Ammon's horn (tissue), 1 donor: ENCODE data around the gene YPEL2.
"Not testable (repeated sequence)": the region's sequence is repeated elsewhere in the genome, so short reads cannot be mapped to it uniquely, and the experiment has no call there.

Source experiments
- DNase-seq: peaks from one replicate; pipeline ENCODE4 v3.0.0-alpha.2; 2016; ENCODE audit warnings: low spot score

The YPEL2 gene

DNA sequence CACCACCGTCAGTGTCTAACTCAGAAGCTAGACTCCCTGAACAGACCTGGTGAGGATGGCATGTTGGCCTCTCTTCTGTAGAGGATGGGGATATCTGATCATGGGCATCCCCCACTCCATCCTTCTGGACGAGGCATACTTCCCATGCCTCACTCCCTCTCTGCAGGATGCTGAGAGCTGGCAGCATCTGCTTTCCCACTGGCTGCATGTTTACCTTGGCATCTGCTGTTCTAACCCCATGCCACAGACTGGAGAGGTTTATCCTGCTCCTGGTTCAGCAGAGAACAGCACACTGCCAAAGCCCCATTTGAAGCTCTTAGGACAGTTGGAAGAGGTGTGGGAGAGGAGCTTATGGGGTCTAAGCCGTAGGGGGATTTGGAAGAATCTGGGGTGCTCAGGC lies 46.0 kb downstream of the YPEL2 start:
- no peak for DNase-seq

DNA sequence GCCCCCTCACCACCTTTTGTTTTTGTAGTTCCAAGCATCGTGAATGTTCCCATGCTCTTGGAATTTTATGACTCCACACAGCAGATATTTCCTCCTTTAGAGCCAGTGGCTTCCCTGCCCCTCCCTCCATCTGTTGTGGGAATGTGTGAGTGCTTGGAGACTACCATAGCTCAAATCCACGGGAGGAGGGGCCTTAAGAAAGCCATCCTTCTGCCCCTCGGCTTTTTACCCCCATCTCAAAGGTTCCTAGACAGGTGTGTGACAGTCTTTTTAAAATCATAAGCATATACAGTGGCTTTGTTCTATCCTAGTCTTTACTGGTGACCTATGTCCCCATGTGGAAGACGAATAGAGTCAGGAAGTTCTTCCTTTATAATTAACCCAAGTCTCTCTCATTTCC lies 47.2 kb downstream of the YPEL2 start:
- DNase-seq = no peak

DNA sequence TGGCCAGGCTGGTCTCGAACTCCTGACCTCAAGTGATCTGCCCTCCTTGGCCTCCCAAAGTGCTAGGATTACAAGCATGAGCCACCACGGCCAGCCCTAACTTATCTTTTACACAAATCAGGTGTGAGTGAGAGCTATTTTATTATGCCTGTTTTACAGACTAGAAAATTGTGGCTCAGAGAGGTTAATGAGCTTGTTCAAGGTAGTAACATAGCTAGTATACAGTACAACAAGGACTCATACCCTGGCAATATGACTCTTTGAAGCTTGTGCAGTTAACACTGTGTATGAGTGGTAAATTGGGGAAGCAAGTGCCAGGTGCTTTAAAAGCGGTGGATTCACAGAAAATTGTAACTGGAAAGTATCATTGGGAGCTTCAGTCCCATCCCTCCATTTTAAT lies 49.0 kb downstream of the YPEL2 start:
- DNase-seq = no peak

DNA sequence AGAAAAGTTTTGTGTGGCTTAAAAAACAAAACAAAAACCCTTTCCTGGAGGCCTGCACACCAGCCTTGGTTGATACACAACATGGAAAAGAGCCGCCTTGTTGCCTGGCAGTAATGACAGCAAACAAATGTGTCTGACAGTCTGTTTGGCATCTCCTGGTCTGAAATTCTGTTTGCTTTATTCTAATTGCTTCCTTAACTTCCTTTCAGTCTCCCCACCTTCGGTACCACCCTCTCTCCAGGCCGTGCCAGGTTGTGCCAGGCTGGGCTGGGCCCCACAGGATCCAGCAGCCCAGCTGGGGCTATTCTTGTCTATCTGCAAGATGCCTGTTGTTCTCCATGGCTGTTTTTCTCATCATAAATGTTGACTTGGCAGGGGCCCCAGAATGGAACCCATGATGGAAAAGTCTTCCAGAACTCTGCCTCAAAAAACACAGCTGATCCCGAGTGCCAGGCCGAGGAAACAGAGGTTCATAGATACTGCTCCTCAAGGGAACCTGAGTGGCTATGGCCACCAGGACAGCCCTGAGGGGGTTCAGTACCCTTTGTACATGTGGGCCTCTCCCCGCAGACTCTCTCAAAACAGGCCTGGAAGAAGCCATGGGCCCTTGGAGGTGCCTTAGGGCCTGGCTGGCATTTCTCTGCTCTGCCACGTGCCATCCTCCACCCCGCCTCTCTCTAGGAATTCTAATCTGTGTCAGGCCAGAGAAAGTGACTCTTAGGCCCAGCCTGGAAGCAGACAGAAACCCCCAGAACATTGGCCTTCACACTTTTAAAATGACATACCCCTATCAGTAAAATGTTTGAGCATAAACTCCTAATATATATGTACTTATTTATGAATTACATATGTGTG lies 50.5 kb downstream of the YPEL2 start:
- peak; percentile 92 for DNase-seq

DNA sequence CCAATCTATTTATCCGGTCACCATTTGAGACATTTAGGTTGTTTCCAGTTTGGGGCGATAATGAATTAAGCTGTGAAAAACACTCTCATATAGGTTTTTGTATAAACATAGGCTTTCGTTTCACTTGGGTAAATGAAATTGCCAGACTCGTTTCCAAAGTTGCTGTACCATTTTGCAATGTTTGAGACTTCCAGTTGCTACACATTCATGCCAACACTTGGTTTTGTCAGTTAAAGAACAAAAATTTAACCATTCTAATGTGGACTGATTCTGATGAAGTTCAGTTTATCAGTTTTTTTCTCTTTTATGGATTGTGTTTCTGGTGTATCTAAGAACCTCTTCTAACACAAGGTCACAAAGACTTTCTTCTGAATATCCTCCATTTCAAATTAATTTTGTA lies 52.4 kb downstream of the YPEL2 start:
- no peak for DNase-seq

DNA sequence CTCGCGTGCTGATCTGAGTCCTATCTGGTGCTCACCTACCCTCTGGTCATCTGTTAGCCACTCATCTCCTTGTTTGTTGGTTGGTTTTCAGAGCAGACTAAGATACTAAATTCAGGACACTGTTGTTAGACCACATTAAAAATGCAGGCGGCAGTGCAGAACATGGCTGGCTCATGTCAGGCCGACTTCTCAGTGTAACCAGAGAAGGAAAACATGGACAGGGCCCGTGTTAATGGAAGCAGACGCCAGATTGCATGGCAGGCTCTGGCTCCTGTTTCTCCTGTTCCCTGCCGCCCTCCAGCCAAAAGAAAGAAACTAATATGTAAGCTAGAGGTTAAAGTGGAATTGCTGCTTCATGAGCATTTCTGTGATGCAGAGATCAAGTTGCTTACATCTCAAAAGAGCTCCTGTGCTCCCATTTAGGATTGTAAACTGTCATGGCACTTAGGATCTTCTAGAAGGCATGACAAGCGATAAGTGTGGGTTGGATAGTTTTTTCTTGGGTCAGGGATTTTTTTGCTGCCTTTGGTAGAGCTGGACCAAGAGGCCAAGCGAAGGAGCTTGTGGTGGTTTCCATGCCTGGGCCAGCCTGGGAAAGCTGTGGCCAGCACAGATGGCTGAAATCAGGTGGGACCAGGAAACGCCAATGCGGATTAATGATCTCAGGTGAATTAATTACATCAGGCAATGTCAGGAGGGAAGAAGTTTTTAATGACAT lies 56.1 kb downstream of the YPEL2 start:
- DNase-seq = no peak

DNA sequence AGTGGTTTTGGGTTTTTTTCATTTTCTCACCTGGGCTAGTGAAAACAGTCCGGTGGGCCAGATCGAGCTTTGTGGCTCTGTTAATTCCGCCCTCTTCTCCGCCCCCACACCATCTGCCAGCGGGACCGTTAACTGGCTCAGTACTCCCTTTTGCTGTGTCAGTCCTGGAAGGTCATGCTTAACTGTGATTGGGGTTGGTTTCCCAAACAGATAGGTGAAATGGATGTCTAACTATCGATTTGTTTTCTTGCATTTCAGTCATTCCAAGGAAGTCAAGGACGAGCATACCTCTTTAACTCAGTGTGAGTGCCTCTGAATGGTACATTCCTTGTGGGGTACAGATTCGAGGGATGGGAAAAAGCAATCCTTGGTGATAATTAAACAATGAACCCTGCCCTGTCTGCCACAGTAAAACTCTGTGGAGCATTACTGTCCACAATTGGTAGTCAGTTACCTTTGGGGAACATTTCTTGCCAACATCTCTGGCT lies 56.7 kb downstream of the YPEL2 start:
- no peak for DNase-seq

DNA sequence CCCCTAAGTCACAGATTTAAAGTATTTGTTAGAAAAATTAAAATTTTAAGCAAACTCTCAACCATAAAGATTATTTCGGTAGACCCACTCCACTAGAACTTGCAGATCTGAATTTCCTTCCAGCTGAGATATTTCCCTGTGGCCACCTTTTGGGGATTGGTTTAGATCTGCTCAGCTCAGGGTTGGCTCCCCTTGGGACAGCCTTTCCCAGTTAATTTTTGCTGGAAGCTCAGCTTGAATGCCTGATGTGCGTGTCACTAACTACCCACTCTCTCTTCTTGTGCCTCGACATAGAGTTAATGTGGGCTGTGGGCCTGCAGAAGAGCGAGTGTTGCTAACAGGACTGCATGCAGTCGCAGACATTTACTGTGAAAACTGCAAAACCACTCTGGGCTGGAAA lies 57.6 kb downstream of the YPEL2 start:
- no peak for DNase-seq

DNA sequence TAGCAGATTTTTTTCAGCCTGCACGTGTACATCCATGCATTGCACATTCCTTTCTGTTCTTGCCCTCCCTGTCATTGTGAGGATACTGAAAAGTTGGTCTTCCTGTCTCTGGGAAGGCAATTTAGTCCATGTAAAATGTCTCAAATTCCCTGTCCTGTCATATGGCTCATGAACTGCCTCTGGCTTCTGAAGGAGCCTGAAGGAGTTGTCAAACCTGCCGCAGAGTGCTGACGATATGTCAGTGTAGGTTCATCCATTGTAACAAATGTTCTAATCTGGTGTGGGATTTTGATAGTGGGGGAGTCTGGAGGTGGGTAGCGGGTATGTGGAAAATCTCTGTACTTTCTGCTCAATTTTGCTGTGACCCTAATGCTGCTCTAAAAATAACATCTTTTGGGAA lies 59.6 kb downstream of the YPEL2 start:
- no peak for DNase-seq

DNA sequence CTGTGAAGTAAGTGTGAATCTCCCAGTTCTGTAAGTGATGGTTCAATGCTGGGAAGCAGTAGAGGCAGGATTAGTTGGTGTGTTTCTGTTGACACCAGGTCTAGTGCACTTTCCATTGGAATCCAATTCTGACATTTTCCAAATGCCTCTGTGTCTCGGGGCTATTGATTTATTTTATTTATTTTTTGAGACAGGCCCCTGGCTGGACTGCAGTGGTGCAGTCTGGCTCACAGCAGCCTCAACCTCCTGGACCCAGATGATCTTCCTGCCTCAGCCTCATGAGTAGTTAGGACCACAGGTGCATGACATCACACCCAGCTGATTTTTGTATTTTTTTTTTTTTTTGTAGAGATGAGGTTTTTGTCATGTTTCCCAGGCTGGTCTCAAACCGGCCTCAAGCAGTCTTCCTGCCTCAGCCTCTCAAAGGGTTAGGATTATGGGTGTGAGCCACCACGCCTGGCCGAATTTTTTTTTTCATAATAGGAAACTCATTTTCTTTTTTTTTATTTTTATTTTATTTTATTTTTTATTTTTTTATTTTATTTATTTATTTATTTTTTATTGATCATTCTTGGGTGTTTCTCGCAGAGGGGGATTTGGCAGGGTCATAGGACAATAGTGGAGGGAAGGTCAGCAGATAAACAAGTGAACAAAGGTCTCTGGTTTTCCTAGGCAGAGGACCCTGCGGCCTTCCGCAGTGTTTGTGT lies 61.7 kb downstream of the YPEL2 start:
- DNase-seq = no peak

DNA sequence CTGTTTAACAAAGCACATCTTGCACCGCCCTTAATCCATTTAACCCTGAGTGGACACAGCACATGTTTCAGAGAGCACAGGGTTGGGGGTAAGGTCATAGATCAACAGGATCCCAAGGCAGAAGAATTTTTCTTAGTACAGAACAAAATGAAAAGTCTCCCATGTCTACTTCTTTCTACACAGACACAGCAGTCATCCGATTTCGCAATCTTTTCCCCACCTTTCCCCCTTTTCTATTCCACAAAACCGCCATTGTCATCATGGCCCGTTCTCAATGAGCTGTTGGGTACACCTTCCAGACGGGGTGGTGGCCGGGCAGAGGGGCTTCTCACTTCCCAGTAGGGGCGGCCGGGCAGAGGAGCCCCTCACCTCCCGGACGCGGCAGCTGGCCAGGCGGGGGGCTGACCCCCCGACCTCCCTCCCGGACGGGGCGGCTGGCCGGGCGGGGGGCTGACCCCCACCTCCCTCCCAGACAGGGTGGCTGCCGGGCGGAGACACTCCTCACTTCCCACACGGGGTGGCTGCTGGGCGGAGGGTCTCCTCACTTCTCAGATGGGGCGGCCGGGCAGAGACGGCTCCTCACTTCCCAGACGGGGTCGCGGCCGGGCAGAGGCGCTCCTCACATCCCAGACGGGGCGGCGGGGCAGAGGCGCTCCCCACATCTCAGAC lies 62.4 kb downstream of the YPEL2 start:
- DNase-seq = not testable (repeated sequence)

DNA sequence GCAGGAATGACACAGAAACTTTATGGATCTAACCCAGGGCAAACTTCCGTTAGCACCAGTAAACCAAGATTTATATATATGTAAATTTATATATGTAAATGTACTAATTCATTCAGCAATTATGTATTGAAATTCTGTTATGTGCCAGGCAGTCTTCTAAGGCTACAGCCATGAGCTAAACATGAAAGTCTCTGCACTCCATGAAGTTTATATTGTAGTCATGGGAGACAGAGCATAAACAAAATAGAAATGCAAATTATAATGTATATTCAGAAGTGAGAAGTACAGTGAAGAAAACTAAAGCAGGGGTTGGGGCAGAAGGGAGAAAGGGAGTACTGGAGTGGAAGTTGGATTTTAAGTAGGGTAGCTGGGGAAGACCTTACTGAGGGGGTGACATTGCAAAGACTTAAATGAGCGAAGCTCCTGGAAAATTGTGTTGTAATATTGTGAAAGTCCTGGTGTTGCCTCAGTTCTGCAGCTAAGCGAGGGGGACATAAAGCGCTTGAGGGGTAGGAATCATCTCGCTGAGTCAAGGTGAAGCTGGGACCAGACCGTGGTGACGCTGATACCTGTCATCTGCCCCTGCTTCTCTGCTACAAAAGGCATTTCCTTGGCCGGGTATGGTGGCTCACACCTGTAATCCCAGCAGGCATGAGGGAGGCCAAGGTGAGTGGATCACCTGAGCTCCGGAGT lies 64.8 kb downstream of the YPEL2 start:
- no peak for DNase-seq

DNA sequence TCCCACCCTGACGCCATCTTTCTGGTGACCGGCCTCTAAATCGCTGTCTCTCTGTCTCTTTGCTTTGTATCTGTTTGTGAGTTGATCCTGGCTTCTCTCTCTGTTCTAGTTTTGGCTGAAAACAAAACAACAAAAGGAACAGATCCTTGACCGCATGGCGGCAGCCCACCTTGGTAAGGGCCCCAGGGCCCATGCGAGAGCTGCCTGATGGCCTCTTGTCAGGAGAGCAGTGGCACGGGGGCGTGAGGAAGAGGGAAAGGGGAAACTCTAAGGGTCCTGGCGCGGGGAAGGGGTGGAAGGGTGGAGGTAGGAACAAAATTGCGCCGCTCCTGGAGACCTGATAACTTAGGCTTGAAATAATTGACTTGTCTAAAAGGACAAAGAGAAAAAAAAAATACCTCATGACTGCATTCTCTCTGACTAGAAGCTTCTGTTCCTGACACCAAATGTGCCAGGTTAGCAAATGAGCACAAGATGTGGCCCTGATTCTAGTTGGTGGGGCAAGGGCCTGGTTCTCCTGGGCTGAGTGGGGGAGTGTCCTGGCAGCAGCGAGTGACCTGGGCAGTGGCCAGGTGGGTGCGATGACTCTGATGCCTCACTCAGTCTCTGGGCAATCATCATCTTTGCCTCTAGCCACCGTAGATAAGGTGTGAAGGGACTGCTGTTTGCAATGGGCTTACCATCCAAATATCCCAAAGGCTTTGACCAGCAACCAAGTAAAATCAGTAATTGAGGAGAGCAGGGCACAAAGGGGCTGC lies 66.0 kb downstream of the YPEL2 start:
- DNase-seq = no peak

DNA sequence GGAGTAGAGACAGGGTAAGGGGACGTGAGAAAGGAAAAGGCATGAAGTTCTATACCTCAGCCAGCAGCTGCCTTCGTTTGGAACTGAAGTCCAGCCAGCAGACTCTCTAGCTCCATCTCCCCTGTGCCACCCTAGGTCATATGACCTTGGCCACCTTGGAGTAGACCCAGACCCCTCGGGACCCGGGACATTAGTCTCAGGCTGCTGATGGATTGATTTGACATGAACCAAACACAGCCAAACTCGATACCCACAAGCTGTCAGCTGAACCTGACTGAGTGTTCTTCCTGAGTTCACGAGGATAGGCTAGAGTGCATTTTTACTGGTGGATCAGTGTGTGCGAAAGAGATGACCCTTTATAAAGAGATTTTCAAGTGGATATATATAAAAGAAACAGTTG lies 68.5 kb downstream of the YPEL2 start:
- DNase-seq = no peak

DNA sequence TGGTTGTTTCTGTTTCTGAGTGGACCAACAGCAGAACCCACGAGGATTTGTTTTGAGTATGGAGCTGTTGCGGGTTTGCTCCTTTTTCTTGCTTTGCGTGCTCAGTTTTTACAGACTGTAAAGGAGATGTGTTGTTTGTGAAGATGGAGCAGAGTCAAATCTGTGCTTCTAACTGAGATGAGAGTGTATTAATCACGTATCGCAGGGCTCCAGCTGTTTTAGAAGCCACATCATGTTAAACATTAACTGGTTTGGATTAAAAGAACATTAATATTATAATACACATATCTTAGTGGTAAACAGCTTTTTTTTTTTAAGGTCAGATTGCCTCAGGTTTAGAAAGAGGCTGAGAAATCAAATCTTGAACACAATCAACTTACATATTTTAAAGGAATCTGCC lies 69.4 kb downstream of the YPEL2 start:
- no peak for DNase-seq

DNA sequence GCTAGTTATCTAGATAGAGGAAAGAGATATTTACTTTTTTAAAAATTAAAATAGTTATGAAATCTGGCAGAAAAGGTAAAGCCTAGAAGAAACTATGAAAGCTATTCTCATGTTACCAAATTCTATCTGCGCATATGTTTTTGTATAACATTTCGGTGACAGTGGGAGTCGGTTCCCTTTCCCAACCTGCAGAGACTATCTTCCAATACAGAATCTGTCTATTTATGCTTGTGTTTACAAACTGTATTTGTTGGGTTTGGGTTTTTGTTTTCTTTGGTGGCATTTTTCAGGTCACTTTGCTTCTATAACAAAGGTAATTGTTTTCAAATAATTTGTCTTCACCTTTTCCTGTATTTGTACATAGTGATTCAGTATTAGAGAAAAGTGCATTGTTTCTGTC lies 69.8 kb downstream of the YPEL2 start:
- no peak for DNase-seq

DNA sequence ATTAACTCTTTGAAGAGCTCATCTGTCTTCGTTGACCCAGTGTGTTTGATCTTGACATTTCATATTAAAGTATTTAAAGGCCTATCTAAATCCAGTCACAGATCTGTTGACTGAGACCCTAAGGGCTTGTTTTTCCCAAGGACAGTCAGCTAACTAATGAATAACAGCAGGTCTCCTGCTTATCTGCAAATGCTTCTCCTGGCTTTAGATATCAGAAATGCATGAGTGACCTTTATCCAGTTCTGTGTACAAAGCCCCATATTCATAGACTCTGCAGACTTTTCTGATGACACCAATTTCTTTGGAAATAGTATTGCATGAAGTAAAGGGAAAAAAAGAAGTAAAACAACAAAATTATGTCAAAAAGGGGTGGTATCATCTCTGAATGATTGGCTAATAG lies 70.3 kb downstream of the YPEL2 start:
- no peak for DNase-seq

DNA sequence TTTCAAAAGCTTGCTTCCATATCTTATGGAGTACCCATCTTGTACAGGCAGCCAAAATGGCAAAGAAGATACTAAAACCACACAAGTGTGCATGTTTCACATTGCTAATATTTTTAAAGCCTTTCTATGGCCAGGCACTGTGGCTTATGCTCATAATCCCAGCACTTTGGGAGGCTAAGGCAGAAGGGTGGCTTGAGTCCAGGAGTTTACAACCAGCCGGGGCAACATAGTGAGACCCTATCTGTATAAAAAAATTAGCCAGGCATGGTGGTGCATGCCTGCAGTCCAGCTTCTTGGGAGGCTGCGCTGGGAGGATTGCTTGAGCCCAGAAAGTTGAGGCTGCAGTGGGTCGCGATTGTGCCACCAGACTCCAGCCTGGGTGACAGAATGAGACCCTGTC lies 71.3 kb downstream of the YPEL2 start:
- no peak for DNase-seq

DNA sequence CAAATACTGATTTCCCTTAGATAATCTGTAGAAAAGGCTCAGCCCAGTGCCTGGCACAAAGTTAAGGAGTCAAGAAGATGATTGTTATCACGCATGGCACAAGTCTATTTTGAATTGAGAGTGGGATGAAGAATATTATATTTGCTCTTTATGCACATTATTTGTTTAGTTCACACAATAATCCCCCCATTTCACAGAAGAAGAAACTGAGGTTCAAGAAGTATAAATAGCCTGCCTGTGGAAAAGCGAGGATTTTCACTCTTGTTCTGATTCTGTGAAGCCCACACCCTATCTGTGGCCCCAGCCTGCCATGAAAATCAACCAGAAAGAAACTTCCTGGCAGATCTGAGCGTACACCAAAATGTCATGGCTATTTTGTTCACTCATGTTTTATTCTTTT lies 73.0 kb downstream of the YPEL2 start:
- DNase-seq = no peak

DNA sequence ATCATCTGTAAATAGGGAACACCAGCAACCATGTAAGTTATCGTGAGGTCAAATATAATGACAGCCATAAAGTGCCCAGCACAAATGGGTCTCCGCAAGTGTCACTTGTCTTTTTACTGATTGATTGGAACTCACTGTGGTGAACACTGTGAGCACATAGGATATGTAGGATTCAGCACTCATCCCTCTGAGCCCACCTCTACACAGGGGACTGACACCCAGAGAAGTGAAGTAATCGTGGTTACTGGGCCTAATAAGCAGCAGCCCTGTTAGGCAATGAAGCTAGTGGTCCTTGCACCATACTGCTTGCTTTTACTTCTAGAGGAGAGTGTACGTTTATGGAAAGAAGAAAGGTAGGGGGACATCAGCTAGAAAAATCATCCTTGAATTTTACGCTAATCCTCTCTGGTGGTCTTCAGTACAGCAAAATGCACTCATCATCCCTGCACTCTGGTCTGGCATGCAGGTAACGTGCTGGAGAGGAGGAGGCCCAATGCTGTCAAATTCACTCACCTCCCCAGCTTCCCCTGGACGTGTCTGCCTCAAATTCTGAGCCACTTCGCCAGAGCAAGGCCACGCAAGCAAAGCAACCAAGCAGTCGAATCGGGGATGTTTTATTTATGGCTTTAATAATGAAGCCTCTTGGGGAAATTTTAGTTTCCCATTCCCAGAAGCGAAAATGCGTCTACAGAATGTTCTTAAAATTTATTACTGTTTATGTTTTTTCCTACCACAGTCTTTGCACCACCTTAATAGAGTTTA lies 74.7 kb downstream of the YPEL2 start:
- no peak for DNase-seq
